C4-2B (cell line): ENCODE results near the gene CYTIP.
"Not testable (repeated sequence)": the region's sequence is repeated elsewhere in the genome, so short reads cannot be mapped to it uniquely, and the experiment has no call there.

Experiments used
- H3K27ac ChIP-seq: fragments of 450-650 bp; 2 replicates; pipeline ENCODE4 v1.5.1; 2017
- ZFX ChIP-seq: fragments of 450-650 bp; IDR thresholded peaks from 2 replicates; pipeline ENCODE4 v1.6.1; 2017
- TF ChIP-seq, protein P1 (sequence below): fragments of 450-650 bp; conservative IDR thresholded peaks from 2 replicates; pipeline ENCODE4 v1.5.1; 2017; ENCODE audit warnings: mild to moderate bottlenecking

Gene CYTIP

DNA sequence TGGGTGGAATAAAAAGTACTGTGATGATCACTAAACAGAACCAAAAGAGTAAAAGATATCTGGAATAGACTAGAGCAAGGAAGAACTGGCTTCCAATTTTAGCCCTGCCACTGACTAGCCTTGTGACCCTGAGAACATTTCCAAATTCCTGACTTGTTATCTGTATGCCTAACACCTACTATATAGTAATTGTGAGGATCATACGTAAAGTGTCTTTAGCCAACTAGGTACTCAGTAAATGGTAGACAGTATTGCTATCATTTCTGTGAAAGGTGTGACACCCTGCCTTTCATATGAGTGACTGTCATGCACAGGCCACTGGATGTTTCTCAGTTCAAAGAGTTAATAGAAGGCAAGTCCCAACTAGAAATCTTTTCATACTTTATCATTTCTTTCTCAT is 29.8 kb downstream of the CYTIP start:
- TF ChIP-seq, protein P1, sequence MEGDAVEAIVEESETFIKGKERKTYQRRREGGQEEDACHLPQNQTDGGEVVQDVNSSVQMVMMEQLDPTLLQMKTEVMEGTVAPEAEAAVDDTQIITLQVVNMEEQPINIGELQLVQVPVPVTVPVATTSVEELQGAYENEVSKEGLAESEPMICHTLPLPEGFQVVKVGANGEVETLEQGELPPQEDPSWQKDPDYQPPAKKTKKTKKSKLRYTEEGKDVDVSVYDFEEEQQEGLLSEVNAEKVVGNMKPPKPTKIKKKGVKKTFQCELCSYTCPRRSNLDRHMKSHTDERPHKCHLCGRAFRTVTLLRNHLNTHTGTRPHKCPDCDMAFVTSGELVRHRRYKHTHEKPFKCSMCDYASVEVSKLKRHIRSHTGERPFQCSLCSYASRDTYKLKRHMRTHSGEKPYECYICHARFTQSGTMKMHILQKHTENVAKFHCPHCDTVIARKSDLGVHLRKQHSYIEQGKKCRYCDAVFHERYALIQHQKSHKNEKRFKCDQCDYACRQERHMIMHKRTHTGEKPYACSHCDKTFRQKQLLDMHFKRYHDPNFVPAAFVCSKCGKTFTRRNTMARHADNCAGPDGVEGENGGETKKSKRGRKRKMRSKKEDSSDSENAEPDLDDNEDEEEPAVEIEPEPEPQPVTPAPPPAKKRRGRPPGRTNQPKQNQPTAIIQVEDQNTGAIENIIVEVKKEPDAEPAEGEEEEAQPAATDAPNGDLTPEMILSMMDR, result no peak
- TF ChIP-seq ZFX, result no peak
- H3K27ac ChIP-seq, result no peak overlapping the region

DNA sequence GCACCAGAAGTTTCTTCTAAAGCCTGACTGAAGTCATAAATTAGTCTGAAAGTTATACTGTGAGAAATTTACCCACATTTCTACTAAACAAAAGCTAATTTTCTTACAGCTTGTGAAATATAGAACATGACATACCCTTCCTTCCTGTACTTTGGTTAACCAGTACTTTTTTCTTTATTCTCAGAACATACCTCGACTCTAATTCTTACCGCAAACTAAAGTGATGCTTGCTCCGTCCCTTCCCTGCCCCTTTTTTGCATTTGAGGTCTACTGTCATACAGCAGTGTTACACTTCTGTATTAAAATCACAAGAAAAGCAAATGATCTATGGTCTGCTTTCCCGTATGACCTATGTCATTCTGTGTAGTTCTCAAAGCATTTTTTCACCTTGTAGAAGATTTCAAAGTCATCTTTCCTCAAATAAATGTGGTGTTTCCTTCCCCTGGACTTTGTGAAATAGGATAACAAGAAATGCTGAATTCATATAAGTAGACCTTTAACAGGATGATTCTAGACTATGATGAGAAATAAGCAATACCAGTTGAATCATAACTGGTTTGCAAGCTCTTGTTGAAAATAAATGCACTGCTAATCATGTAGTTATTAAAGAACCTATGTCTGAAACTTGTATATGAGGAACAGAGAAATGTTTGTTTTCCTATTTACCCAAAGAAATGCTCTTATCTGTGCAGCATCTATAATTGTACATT is 30.4 kb downstream of the CYTIP start:
- no peak overlapping the region for H3K27ac ChIP-seq
- TF ChIP-seq, protein P1, result no peak
- TF ChIP-seq ZFX, result no peak

DNA sequence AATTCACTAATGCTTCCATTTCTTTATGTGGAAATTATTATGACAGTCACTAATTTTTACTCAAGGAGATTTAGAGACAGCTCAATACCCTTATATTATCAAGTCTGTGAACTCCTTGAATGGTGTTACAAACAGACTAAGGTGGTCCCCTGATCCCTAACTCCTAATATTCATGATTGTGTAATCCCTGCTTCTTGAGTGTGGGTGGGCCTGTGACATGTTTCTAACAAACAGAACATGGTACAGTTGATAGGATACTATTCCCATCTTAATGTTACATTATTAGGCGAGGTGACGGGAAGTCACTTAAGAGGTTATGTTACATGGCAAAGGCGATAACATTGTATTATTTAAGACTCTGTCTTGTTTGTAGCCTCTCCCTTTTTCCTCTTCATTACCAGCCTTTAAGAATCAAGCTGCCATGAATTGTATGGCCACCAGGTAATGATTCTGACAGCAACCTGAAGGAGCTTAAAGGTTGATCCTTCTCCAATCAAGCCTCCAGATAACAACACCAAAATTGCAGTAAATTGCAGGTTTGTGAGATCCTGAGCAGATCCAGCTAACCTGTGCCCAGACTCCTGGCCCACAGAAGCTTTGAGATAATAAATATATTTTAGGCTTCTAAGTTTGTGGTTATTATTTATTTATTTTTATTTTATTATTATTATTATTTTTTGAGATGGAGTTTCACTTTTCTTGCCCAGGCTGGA is 32.1 kb downstream of the CYTIP start:
- no peak for TF ChIP-seq ZFX
- TF ChIP-seq, protein P1, result no peak

DNA sequence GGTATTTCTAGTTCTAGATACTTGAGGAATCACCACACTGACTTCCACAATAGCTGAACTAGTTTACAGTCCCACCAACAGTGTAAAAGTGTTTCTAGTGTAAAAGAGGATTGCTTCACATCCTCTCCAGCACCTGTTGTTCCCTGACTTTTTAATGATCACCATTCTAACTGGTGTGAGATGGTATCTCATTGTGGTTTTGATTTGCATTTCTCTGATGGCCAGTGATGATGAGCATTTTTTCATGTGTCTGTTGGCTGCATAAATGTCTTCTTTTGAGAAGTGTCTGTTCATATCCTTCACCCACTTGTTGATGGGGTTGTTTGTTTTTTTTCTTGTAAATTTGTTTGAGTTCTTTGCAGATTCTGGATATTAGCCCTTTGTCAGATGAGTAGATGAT is 38.5 kb downstream of the CYTIP start:
- H3K27ac ChIP-seq, result not testable (repeated sequence)

More for the DNA sequence above, 32.1 kb downstream of the CYTIP start:
- no peak overlapping the region for H3K27ac ChIP-seq

DNA sequence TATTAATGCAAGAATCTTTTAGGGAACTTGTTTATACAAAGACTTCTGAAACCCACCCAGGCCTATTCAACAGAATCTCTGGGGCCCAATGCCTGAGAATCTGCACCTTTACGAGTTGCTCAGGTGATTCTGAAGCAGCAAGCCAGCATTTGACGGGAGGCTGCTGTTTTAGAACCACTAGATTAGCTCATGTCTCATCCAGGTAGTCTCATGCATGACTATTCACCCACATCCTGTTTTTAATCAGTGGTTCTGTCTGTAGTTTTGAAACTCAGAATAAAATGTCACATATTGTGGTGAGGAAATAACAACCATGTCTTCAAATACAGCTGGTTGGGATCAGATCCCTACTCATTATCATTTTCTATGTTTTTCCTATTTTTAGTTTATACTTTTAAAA is 39.5 kb downstream of the CYTIP start:
- no peak overlapping the region for H3K27ac ChIP-seq
- no peak for TF ChIP-seq ZFX
- TF ChIP-seq, protein P1, result no peak

DNA sequence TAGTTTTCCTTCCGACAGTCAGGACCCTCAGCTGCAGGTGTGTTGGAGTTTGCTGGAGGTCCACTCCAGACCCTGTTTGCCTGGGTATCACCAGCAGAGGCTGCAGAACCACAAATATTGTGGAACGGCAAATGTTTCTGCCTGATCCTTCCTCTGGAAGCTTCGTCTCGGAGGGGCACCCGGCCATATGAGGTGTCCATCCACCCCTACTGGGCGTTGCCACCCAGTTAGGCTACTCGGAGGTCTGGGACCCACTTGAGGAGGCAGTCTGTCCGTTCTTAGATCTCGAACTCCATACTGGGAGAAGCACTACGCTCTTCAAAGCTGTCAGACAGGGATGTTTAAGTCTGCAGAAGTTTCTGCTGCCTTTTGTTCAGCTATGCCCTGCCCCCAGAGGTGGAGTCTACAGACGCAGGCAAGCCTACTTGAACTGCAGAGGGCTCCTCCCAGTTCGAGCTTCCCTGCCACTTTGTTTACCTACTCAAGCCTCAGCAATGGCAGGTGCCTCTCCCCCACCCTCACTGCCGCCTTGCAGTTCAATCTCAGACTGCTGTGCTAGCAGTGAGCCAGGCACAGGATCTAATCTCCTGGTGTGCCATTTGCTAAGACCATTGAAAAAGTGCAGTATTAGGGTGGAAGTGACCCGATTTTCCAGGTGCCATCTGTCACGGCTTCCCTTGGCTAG is 40.9 kb downstream of the CYTIP start:
- H3K27ac ChIP-seq, result not testable (repeated sequence)

DNA sequence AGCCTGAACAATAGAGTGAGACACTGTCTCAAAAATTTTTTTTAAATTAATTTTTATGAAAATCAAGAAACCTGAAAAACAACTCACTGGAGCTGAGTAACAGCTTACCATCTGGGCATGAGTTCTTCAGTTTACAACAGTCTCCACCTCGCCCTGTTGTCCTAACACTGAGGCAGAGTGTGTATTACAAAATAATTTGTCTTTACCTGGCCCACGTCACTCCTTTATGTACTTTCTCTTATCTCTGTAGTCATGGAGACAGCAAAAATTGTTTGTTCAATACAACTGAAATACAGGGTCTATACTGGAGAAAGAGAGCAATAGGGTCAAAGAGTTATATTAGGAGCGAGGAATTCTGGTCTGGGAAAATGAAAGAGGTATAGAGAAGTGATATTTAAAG is 48.1 kb downstream of the CYTIP start:
- TF ChIP-seq, protein P1, result no peak
- TF ChIP-seq ZFX, result no peak
- H3K27ac ChIP-seq, result no peak overlapping the region

DNA sequence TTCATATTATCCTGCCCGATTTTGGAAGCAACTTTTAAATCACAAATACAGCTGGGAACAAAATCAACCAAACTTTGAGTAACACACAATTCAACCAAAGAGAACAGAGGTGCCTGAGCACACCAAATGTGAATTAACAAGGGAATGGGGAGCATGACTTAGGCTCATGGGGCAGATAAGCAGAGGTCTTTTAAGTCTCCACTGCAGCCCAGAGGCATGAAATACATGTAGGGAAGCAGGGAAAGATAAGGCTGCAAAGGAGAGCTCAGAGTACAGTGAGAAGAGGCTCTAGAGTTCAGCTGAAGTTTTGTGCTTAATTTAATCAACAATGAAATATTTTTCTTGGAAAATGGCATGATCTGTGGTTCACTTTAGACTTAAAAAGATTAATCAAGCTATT is 49.0 kb downstream of the CYTIP start:
- H3K27ac ChIP-seq, result no peak overlapping the region
- no peak for TF ChIP-seq ZFX
- TF ChIP-seq, protein P1, result no peak
